Activated naive CD4-positive, alpha-beta T cell (primary cell): ENCODE data around the gene NMRAL1.

Experiments used
- DNase-seq, 4 experiments: peaks; one replicate each; lab custom pipeline; 2025; lab: John Stamatoyannopoulos, UW

Gene NMRAL1

GRCh38 chr16:4505356-4506147, 31.1 kb upstream of the NMRAL1 start:
- DNase-seq: peak in 2 of 4 experiments; percentile 47 to 69

- DNase-seq: no peak
Measured at GRCh38 chr16:4501071-4501478, 26.6 kb upstream of the NMRAL1 start.

GRCh38 chr16:4500272-4500671, 25.8 kb upstream of the NMRAL1 start:
- DNase-seq: no peak

- no peak for DNase-seq
Measured at GRCh38 chr16:4499196-4499555, 24.8 kb upstream of the NMRAL1 start.

GRCh38 chr16:4498546-4499195, 24.2 kb upstream of the NMRAL1 start:
- DNase-seq: no peak

GRCh38 chr16:4496305-4496704, 21.9 kb upstream of the NMRAL1 start:
- no peak for DNase-seq

- no peak for DNase-seq
Measured at GRCh38 chr16:4495766-4496165, 21.3 kb upstream of the NMRAL1 start.

GRCh38 chr16:4494746-4495490, 20.5 kb upstream of the NMRAL1 start:
- DNase-seq: no peak

GRCh38 chr16:4491898-4492297, 17.5 kb upstream of the NMRAL1 start:
- DNase-seq: no peak

- DNase-seq: no peak
Measured at GRCh38 chr16:4489030-4489429, 14.6 kb upstream of the NMRAL1 start.

- DNase-seq: no peak
Measured at GRCh38 chr16:4488499-4488967, 14.1 kb upstream of the NMRAL1 start.

- DNase-seq: no peak
Measured at GRCh38 chr16:4487955-4488498, 13.6 kb upstream of the NMRAL1 start.

- no peak for DNase-seq
Measured at GRCh38 chr16:4486126-4486893, 11.9 kb upstream of the NMRAL1 start.

GRCh38 chr16:4481963-4482362, 7.5 kb upstream of the NMRAL1 start:
- DNase-seq: no peak

GRCh38 chr16:4481526-4481925, 7.1 kb upstream of the NMRAL1 start:
- DNase-seq: no peak

- DNase-seq: no peak
Measured at GRCh38 chr16:4477966-4478365, 3.5 kb upstream of the NMRAL1 start.

GRCh38 chr16:4475880-4476788, 1.7 kb upstream of the NMRAL1 start, which contains the start of gene HMOX2:
Gene HMOX2, plus strand, starts transcription at chr16:4476398. Its CDS starts 29,127 bp downstream, at chr16:4505525.
- peak; percentile 86 to 91 (median 88) for DNase-seq

- DNase-seq: no peak
Measured at GRCh38 chr16:4472880-4473279, 1.5 kb downstream of the NMRAL1 start.

- no peak for DNase-seq
Measured at GRCh38 chr16:4471869-4472268, 2.6 kb downstream of the NMRAL1 start.

- DNase-seq: no peak
Measured at GRCh38 chr16:4468972-4469371, 5.5 kb downstream of the NMRAL1 start.

- no peak for DNase-seq
Measured at GRCh38 chr16:4467916-4468315, 6.5 kb downstream of the NMRAL1 start.
